GM19328 (cell line): ENCODE measurements around the gene UBE2U.
"Not testable (repeated sequence)": the region's sequence is repeated elsewhere in the genome, so short reads cannot be mapped to it uniquely, and the experiment has no call there.

Experiments used
- ATAC-seq: cut with Tn5 transposase; IDR thresholded peaks from one replicate; pipeline ENCODE4 v1.9.1; 2021; ENCODE audit warnings: mild to moderate bottlenecking, moderate library complexity; ENCODE audit not compliant: unreplicated experiment

UBE2U gene

DNA sequence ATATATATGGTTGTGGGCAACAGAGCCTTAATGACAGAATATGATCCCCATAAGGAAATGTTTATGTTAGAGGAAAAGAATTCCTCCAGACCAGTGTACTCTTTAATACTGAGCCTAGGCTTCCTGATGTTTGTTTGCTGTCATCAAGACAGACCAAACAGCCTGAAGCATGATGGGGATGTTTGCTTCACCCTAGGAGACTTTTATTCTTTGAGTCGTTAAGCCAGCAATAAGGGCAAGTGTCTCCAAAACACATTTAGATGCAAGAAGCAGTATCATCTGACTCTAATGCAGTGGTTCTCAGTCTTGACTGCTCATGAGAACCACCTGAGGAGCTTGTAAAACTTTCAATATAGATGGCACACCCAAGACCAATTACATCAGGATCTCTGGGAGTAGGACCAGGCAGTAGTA is 33.1 kb downstream of the UBE2U start:
- ATAC-seq: no peak

DNA sequence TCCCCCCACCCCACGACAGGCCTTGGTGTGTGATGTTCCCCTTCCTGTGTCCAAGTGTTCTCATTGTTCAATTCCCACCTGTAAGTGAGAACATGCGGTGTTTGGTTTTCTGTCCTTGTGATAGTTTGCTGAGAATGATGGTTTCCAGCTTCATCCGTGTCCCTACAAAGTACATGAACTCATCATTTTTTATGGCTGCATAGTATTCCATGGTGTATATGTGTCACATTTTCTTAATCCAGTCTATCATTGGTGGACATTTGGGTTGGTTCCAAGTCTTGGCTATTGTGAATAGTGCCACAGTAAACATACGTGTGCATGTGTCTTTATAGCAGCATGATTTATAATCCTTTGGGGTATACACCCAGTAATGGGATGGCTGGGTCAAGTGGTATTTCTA is 36.1 kb downstream of the UBE2U start:
- ATAC-seq: not testable (repeated sequence)

DNA sequence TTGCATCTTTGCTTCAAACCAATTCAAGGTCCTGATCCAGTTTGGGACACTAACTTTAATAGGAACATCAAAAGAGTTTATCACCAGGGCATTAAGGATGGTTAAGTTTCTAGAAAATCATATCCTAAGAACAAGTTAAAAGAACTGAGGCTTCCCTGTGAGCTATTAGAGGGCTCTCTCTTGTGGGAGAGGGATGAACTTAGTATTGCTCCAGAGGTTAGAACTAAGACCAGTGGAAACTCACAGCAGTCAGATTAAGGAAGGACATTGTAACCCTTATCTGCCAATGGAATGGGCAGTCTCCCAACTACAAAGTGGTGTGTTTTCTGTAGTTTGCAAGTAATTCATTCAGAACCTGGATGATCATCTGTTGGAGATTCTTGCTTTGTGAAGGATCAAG is 36.8 kb downstream of the UBE2U start:
- ATAC-seq: no peak

DNA sequence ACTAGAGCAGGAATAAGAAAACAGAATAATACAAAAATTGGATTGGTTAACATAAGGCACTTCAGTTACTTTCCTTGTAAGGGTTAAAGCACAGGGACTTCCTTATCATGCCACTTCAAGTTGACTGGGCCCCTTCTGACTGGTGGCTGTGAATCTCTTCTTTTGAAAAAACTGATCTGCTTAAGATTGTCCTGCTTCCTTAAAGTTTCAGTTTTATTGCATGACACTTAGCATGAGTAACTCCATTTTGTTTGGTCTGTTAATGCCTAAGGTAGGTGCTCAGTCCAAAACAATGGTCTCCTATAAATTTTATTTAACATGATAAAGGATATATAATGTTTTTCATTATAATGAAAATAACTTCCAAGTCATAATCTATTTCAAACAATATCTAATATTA is 37.6 kb downstream of the UBE2U start:
- ATAC-seq: no peak

DNA sequence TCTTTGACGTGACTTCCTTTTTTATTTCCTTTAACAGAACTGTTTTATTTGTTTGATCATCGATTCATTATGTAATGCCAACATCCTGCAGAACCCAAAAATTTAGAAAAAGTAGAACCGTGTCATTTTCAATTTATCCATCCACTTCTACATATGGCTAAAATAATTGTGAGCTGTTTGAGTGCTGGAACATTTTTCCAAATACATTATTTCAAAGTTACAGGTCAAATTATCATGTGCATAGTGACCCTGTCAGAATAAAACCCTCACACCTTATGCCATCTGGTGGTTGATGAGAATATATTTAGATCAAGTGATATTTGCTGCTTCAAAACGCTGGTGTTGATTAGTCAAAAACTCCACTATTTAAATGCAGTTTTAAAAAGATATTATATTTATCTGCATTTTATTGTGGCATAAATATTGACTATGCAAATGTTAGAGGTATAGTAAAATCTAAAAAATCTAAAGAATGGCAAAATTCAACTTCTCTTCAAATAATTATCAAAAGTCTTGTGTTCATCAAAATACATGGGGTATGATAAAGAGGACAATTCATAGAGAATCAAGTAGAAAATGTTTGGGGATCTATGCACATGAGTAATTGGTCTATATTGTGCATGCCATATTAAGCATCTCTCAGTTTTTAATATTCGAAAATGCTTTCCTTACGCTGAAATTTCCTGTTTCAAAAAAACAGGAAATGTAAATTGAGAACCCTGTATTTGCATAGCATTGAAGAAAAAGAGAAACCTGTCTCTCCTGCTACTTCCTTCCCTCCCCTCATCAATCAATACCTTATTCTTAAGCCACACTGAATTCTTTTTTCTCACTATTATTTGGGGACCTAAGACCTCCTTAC is 39.7 kb downstream of the UBE2U start:
- ATAC-seq: no peak

DNA sequence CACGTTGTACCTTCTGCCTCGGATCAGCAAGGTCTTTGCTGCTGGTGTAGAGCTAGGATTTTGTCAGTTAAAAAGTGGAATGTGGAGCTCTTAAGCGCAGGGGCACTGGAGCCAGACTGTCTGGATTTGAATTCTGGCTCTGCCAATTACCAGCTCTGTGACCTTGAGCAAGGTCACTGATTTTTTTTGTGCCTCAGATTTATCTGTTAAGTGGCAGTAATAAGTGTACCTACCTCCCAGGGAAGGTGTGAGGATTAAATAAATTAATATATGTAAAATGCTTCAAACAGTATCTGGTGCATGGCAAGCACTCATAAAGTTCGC is 40.3 kb downstream of the UBE2U start:
- ATAC-seq: no peak

DNA sequence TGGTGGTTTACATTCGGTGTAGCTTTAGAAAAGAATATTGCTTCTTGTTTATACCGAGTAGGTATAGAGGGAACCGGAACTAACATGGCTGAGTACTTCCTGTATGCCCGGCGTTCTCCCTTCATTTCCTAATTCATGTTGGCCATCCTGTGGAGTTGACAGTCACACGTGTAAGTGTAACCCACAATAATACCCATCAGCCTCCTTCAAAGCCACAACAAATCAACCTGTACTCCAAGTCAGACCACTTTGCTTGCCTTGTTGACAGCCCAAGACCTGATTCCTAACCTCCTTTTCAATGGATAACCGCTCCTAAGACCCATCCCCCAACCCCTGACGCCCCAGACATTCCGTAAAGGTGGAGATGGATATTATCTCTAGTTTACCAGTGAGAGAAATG is 42.1 kb downstream of the UBE2U start:
- no peak for ATAC-seq

DNA sequence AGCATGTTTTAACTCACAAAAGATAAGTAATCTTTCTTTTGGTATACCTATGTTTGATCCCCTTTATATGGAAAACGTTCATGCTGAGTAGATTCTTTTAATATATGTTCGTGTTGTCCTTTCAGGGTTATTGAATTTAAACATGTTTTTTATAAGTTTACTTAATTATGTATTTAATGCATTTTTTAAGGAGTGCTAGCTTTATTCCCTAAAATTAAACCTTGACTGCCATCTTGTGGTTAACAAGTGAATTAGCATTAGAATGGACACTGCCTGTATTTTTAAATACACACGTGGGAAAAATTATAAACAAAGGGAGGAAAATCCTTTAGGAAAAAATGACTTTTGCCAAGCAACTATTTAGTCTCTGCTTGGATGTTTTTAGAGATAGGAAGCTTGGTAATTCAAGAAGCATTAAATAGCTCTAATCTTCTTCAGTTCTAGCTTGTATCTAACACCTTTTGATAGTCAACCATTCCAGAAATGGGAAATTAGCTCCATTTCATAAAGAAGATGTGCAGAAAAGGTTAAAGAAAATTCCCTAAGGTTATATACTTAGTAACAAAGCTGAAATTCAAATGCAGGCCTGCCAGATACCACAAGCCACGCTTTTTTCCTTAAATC is 43.0 kb downstream of the UBE2U start:
- no peak for ATAC-seq

DNA sequence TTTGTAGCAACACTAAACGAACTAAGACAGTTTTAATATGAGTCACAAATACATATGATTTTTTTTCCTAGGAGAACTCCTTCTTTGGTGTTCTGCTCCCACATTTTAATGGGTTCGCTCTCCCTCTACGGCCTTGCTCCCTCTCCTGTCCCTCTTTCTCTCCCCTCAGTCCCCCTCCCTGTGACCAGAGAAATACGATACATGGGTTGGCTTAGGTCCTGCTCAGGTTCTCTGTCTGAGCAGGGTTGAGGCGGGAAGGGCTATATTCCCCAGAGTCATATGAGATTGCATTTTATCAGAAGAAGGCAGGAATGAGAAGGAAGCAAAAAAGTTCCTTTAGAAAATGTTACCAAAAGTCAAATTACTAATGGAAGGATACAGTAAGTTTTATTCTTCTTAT is 44.6 kb downstream of the UBE2U start:
- no peak for ATAC-seq

DNA sequence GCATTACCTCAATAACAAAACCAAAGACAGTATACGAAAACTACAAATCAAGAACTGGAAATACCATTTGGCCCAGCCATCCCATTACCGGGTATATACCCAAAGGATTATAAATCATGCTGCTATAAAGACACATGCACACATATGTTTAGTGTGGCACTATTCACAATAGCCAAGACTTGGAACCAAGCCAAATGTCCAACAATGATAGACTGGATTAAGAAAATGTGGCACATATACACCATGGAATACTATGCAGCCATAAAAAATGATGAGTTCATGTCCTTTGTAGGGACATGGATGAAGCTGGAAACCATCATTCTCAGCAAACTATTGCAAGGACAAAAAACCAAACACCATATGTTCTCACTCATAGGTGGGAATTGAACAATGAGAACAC is 47.0 kb downstream of the UBE2U start:
- not testable (repeated sequence) for ATAC-seq

DNA sequence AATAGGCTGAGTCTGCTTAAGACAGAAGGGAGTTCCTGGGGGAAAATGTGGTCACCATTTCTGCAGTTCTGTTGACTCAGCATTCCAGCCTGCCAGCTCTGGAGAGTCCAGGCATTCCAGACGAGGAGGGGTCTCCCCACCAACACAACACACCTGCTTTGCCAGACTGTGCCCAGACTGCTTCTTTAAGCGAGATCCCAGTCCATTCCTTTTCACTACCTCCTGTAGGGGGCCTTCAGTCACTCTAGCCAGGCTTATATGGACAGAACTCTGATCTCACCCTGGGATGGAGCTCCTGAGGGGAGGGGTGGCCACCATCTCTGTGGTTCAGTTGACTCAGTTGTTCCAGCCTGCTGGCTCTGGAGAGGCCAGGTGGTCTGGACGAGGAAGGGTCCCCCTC is 48.5 kb downstream of the UBE2U start:
- no peak for ATAC-seq

DNA sequence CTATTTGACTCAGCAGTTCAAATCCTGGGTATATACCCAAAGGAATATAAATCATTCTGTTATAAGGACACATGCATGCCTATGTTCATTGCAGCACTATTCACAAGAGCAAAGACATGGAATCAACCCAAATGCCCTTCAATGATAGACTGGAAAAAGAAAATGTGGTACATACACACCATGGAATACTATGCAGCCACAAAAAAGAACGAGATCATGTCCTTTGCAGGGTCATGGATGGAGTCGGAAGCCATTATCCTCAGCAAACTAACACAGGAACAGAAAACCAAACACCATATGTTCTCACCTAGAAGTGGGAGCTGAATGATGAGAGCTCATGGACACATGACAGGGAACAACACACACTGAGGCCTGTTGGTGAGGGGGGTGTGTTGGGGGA is 53.8 kb downstream of the UBE2U start:
- not testable (repeated sequence) for ATAC-seq

DNA sequence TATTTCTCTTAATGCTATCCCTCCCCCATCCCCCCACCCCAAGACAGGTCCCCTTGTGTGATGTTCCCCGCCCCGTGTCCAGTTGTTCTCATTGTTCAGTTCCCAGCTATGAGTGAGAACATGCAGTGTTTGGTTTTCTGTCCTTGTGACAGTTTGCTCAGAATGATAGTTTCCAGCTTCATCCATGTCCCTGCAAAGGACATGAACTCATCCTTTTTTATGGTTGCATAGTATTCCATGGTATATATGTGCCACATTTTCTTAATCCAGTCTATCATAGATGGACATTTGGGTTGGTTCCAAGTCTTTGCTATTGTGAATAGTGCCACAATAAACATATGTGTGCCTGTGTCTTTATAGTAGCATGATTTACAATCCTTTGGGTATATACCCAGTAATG is 55.0 kb downstream of the UBE2U start:
- not testable (repeated sequence) for ATAC-seq

DNA sequence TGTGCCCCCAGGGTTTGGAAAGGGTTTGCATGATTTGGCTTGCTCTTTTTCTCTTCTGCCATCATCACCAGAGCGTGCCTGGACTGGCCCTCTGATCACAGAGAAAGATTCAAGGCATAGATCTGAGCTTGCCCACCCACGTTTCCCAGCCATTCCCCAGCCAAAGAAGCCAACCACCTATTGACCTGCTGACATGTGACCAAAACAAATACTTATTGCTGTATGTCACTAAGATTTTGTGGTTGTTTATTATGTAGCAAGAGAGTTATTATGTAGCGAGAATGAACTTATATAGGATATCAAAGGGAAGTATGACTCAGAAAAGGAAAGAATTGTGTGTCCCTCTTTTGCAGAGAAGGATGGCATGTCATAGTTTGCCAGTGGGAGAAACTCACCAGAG is 59.9 kb downstream of the UBE2U start:
- no peak for ATAC-seq

DNA sequence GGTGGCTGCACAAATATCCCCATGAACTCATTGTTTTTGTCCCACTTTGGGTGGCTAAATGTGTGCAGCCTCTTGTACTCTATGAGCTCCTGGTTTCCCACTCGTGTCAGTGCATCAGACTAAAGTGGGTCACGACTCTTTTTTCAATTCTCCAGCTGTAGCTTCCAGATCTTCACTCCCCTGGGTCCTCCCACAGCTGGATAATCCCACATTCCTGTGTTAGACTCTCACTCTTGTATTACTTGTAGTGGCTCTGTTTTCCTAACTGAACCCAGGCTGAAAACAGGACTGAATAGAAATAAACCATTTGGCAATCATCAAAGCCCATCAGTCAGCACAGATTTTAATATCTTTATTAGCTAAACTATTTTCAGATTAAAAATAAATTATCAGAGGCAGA is 60.4 kb downstream of the UBE2U start:
- no peak for ATAC-seq

DNA sequence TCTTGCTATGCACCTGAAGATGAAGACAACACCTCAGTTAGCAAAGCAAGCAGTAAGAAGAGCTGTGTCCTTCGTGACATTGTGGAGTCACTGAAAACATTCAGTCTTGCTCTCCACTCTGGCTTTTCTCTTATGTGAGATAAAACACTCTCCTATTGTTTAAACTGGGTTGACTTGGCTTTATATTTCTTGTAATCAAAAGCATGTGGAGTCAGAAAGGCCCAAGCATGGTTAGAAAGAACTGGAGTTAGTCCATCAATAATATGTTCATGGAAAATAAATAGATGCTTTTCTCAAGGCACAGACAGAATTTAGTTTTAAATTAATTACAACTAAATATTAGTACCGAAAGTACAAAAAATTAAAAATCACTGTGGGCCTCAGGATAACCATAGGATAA is 61.7 kb downstream of the UBE2U start:
- ATAC-seq: no peak

DNA sequence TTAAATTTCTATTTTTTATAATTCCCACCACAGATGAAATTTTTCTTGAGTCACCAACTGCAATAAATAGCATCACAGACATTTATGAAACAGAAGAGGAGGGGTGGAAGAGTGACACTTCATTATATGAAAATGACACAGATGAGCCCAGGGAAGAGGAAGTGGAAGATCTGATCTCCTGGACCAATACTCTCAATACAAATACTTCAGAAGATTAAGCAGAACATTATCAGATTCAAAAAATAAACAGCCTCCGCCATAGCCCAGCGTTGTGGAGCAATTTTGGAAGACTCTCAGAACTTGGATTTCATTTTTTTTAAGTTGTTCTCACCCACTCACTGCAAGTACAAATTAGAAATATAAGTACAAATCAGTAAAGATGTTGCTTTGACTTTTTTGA is 63.6 kb downstream of the UBE2U start:
- ATAC-seq: no peak

DNA sequence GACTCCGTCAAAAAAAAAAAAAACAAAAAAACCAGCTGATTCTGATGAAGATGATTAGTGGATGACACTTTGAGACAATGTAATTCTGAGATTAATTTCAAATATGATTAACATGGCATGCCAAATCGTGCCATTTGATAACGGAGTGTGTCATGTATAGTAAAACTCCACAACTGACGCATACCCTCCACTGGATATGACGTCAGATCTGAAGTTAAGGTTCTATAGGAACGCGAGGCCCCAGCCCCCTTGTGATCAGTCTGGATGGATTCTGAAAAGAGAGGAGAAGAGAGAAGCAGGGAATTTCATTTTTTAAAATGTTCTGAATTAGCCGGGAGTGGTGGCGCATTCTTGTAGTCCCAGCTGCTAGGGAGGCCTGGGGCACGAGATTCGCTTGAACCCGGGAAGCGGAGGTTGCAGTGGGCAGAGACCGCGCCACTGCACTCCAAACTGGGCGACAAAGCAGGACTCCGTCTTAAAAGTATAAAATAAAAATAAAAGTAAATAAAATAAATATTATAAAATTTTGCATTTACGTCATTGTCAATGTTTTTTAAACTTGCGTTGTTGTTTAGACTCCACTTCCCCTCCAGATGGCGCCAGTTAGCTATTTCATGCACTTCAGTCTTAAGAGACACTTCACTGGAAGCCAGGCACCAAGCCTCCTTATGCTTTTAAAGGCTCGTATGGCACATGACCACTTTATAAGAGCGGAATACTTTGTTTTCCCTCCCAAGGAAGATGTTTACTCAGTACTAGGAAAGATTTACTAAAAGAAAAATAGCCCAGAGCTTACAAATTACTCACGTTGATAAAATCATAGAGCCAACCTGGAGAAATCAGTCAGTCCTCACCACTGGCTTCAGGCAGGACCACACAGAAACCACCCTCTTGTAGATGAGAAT is 65.5 kb downstream of the UBE2U start:
- peak; percentile 78 for ATAC-seq

DNA sequence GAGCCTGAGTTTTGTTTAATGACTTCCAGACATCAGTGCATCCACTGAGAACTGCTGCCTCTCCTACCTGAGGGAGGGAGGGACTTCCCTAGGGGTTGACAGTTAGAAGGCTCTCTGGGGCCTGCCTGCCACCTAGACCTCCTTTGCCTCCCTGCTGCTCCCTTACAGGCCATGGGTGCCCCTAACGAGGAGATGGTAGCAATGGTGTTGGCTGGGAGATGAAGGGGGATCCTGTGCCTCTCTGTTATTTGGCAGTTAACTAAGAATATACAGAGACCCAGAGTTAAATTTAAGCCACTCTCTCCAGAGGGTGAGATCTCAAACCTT is 66.1 kb downstream of the UBE2U start:
- ATAC-seq: no peak

DNA sequence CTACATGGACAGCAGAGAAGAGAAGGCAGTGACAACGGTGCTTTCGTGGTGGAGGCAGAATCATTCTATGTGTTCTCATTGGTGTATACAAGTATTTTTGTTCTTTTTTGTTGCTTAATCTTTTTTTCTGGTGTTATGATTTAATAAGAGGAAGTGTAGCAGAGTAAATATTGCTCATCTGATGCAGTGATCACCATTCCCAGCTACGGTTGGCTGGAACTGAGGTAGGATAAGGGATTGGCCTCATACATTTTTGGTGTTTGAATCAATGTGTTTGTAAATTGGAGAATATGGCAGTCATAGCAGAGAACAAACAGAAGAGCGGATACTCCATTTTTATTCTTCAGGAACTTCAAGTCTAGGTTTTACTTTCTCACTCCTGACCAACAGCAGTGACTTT is 76.6 kb downstream of the UBE2U start:
- ATAC-seq: no peak

DNA sequence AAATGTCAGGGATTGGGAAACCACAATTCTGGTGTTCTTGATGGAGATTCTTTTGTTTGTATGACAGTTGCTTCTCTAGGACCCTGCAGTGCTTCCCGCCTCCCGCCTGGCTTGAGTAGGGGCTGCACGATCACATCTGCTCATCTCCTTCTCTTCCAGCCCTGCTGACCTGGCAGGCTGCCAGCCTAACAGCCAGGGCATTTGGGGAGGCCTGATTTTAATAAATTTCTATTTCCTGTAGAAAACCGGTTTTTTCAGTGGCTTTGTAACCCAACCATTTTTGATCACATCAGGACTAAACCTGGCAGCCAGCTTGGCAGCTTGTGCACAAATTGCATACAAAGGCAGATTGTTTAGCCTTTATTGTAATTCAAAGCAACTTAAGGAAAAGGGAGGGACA is 78.9 kb downstream of the UBE2U start:
- no peak for ATAC-seq

DNA sequence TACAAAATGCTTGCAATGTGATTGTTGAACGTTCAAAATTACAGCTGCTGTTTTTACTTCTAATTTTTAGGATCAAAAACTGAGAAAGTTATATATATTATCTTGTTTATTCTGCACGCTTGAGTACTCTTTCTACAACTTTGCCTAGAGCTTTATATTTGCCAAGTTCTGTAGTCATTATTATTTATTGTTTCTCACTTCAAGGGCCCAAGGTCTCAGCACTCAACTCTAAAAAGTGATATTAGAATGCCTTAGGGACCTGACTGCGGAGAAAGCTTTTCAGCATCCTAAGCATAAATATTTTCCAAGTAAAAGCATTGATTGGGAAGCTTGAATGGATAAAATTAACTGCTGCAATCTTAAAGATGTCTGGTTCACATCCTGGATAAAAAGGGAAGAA is 83.6 kb downstream of the UBE2U start:
- no peak for ATAC-seq
